IPS-18c (cell line): ENCODE results near the gene VASP.
"Not testable (repeated sequence)": the region's sequence is repeated elsewhere in the genome, so short reads cannot be mapped to it uniquely, and the experiment has no call there.

Experiments used
- H3K4me3 ChIP-seq: 2 replicates; pipeline ENCODE4 v1.7.0; 2013; ENCODE audit warnings: low read depth, mild to moderate bottlenecking, low read length, moderate library complexity; ENCODE audit not compliant: insufficient read depth
- H3K9me3 ChIP-seq: one replicate; pipeline ENCODE4 v1.6.1; 2013; ENCODE audit warnings: mild to moderate bottlenecking, low read length, moderate library complexity; ENCODE audit not compliant: control insufficient read depth, insufficient read depth

VASP gene

GRCh38 chr19:45505996-45506245 is 1.4 kb upstream of the VASP start:
- H3K4me3 ChIP-seq = peak overlapping the region; percentile 98; the same call in 1 of the 2 replicates

GRCh38 chr19:45506246-45506988 is 862 bp upstream of the VASP start:
- Histone ChIP-seq H3K9me3 (no peaks in the 10 kb centered on the region), H3K4me3 (peak overlapping the region; percentile 98)

More at GRCh38 chr19:45505996-45506245, 1.4 kb upstream of the VASP start:
- no peaks in the 10 kb centered on the region for H3K9me3 ChIP-seq

DNA sequence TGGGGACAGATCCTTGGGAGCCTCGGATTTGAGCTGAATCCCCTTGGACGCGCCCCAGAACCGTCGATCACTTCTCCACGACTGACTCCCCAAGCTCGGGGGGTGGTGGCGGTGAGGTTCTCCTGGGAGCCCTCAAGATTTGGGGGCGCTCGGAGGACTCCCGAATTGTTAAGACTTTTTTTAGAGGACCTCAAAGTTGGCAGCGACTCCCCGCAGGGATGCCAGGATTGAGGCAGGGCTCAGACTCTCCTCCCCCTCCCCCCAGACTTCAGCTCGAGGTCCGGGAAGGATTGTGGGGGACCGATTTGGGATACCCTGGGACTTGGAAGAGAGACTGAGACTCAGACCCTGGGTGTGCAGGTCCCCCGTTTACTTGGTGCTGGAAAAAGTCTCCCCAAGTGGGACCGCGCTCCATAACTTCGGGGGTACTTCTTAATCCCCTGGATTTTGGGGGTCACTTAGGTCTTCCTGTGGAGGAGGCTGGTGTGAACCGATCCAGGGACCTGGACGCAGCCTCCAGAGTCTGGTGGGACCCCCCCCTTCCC is 665 bp downstream of the VASP start:
- no peaks in the 10 kb centered on the region for H3K9me3 ChIP-seq
- H3K4me3 ChIP-seq = peak overlapping the region; percentile 98

GRCh38 chr19:45508417-45508860 is 1.2 kb downstream of the VASP start:
- Histone ChIP-seq H3K9me3 (no peaks in the 10 kb centered on the region), H3K4me3 (peak overlapping the region; percentile 98)

DNA sequence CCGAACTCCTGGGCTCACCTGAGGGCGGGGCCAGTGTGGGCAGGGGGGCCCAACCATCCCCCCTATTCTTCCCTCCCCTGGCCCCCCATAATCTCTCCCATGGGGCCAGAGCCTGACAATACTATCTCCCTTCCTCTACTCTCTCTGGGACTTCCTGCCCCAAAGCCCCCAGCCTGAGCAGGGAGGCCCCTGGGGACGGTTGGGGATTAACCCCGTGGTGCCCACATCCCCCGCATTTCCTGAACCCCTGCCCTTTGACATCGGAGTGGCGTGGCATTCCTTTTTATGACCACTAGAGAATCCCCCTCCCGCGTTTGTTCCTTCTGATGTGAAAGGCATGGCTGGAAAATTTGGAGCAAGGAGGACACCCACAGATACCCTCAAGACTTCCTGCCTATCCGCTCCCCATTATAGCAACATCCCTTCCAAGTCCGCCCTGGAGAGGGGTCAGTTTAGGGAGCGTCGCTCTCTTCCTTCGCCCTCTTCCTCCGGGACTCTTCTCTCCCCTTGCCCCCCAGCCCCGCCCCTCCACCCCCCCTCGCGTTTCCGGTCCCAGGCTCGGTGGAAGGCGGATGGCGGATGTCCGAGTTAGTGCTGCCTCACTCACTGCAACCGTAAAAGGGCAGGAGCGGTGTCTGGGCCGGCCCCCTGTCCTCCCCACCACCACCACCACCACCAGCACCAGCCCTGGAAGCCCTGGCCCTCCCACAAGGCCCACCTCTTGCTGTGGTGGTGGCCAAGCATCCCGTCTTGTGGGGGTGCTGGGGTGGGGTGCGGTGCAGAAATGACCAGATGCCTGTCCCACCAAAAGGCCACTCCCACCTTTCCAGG is 1.8 kb downstream of the VASP start:
- Histone ChIP-seq H3K9me3 (no peaks in the 10 kb centered on the region), H3K4me3 (peak overlapping the region; percentile 98)

GRCh38 chr19:45509692-45510015 is 2.4 kb downstream of the VASP start:
- H3K9me3 ChIP-seq = no peaks in the 10 kb centered on the region
- H3K4me3 ChIP-seq = peak overlapping the region; percentile 98

DNA sequence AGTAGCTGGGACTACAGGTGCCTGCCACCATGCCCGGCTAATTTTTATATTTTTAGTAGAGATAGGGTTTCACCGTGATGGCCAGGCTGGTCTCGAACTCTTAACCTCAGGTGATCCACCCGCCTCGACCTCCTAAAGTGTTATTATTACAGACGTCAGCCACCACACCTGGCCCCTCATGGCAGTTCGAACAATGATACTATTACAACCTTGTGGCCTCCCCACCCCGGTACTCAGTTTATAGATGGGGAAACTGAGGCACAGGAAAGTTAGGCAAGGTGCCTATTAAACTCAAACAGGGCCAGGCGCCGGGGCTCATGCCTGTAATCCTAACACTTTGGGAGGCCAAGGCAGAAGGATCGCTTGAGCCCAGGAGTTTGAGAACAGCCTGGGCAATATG is 3.1 kb downstream of the VASP start:
- not testable (repeated sequence) for H3K4me3 ChIP-seq, H3K9me3 ChIP-seq

- H3K9me3 ChIP-seq = no peaks in the 10 kb centered on the region
- no peak overlapping the region for H3K4me3 ChIP-seq
Measured at GRCh38 chr19:45511074-45511473, 3.8 kb downstream of the VASP start.

GRCh38 chr19:45512881-45513483 is 5.7 kb downstream of the VASP start:
- no peak overlapping the region for H3K4me3 ChIP-seq
- H3K9me3 ChIP-seq = no peaks in the 10 kb centered on the region

- no peaks in the 10 kb centered on the region for H3K9me3 ChIP-seq
- no peak overlapping the region for H3K4me3 ChIP-seq
Measured at GRCh38 chr19:45514376-45515051, 7.2 kb downstream of the VASP start.

GRCh38 chr19:45515081-45515624 is 7.9 kb downstream of the VASP start:
- Histone ChIP-seq H3K9me3 (no peaks in the 10 kb centered on the region), H3K4me3 (no peak overlapping the region)

GRCh38 chr19:45515807-45516401 is 8.6 kb downstream of the VASP start:
- H3K4me3 ChIP-seq = no peak overlapping the region

GRCh38 chr19:45517238-45517637 is 10.0 kb downstream of the VASP start:
- H3K4me3 ChIP-seq = no peak overlapping the region
- H3K9me3 ChIP-seq = no peaks in the 10 kb centered on the region

More at GRCh38 chr19:45515807-45516401, 8.6 kb downstream of the VASP start:
- no peaks in the 10 kb centered on the region for H3K9me3 ChIP-seq

DNA sequence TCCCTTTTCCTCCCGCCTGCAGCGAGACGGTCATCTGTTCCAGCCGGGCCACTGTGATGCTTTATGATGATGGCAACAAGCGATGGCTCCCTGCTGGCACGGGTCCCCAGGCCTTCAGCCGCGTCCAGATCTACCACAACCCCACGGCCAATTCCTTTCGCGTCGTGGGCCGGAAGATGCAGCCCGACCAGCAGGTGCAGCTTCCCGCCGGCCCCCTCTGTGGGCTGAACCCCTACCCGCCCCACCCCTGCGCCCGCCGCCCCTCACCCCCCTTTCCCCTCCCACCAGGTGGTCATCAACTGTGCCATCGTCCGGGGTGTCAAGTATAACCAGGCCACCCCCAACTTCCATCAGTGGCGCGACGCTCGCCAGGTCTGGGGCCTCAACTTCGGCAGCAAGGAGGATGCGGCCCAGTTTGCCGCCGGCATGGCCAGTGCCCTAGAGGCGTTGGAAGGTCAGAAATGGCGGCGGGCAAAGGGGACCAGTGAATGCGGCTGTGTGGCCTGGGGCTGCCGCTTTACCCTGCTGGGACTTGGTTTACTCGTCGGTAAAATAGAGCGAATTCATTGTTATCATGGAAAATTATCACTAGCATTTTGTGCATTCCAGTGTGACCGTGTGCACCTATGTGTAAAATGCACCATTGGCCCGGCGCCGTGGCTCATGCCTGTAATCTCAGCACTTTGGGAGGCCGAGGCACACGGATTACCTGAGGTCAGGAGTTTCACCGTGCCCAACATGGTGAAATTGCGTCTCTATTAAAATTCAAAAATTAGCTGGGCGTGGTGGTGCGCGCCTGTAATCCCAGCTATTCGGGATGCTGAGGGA is 10.6 kb downstream of the VASP start:
- Histone ChIP-seq H3K9me3 (no peaks in the 10 kb centered on the region), H3K4me3 (no peak overlapping the region)

DNA sequence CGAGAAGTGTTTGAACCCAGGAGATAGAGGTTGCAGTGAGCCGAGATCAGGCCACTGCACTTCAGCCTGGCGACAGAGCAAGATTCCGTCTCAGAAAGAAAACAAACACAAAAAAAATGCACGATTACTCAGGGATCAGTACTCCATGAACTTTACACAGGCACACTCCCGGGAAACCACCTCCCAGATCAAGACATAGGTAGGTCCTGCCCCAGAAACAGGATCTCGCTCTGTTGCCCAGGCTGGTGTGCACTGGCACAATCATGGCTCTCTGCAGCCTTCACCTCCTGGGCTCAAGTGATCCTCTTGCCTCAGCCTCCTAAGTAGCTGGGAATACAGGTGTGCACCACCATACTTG is 11.2 kb downstream of the VASP start:
- H3K9me3 ChIP-seq = no peaks in the 10 kb centered on the region
- H3K4me3 ChIP-seq = no peak overlapping the region
